IMR-90 (cell line): Measurements from ENCODE around the gene F3. TPM values are rescaled to one million over a fixed set of nuclear protein-coding genes. Genes with fewer than 3 reads are reported as not detected.

Experiments used
- ATAC-seq: fragments of 200-7000 bp; cut with Tn5 transposase; 2 replicates; pipeline ENCODE4 v1.9.1; 2020; ENCODE audit warnings: low read depth, mild to moderate bottlenecking, moderate library complexity
- BruUV-seq: library from RNA; stranded (reverse); fragments of 400-500 nt; replicated peaks from 2 replicates; lab custom pipeline; 2021; lab: Mats Ljungman, UMichigan
- CTCF ChIA-PET: fragments of 300-600 bp; formaldehyde crosslinking; extraction: SDS; loops from one replicate; lab custom pipeline; 2021; ENCODE audit warnings: antibody characterized with exemption; lab: Yijun Ruan, JAX
- POLR2A ChIA-PET: fragments of 300-600 bp; sonication (Branson Sonifier 250); formaldehyde crosslinking; loops from one replicate; lab custom pipeline; 2022; ENCODE audit warnings: antibody characterized with exemption; ENCODE audit not compliant: unreplicated experiment; lab: Charles Lee
- DNase-seq: peaks from one replicate; pipeline ENCODE4 v3.0.0; 2013
- H2AFZ ChIP-seq: replicated peaks from 2 replicates; pipeline ENCODE3; 2013; ENCODE audit warnings: low read length, mild to moderate bottlenecking; ENCODE audit not compliant: poor library complexity
- H2AK5ac ChIP-seq: 2 replicates; pipeline ENCODE4 v1.6.1; 2013; ENCODE audit warnings: low read depth, low read length, inconsistent platforms
- H2AK9ac ChIP-seq: replicated peaks from 2 replicates; pipeline ENCODE3; 2013; ENCODE audit warnings: mild to moderate bottlenecking, low read depth, low read length, moderate library complexity; ENCODE audit not compliant: poor library complexity
- H2BK120ac ChIP-seq: 2 replicates; pipeline ENCODE4 v1.6.1; 2013; ENCODE audit warnings: low read depth, low read length, inconsistent platforms
- H2BK15ac ChIP-seq: 3 replicates; pipeline ENCODE4 v1.6.1; 2013; ENCODE audit warnings: low read depth, low read length, inconsistent platforms
- H2BK20ac ChIP-seq: 2 replicates; pipeline ENCODE4 v1.6.1; 2013; ENCODE audit warnings: low read depth, mild to moderate bottlenecking, inconsistent platforms, low read length, moderate library complexity
- H2BK5ac ChIP-seq: 2 replicates; pipeline ENCODE4 v1.6.1; 2013; ENCODE audit warnings: mild to moderate bottlenecking, low read depth, low read length, inconsistent platforms; ENCODE audit not compliant: poor library complexity, severe bottlenecking
- H3K14ac ChIP-seq: replicated peaks from 2 replicates; pipeline ENCODE4 v1.6.1; 2013; ENCODE audit warnings: low read depth, low read length, inconsistent platforms
- H3K18ac ChIP-seq: 2 replicates; pipeline ENCODE4 v1.6.1; 2013; ENCODE audit warnings: low read depth, low read length, control low read depth
- H3K23ac ChIP-seq: 2 replicates; pipeline ENCODE4 v1.6.1; 2013; ENCODE audit warnings: low read depth, low read length, inconsistent platforms
- H3K27ac ChIP-seq: 2 replicates; pipeline ENCODE4 v1.5.1; 2013; ENCODE audit warnings: mild to moderate bottlenecking, control low read depth, low read length; ENCODE audit not compliant: insufficient read depth
- H3K27me3 ChIP-seq: 2 replicates; pipeline ENCODE4 v1.6.1; 2013; ENCODE audit warnings: low read length; ENCODE audit not compliant: control insufficient read depth, insufficient read depth
- H3K36me3 ChIP-seq: 2 replicates; pipeline ENCODE4 v1.6.1; 2013; ENCODE audit warnings: low read length, mixed read lengths; ENCODE audit not compliant: control insufficient read depth, insufficient read depth
- H3K4ac ChIP-seq: 2 replicates; pipeline ENCODE4 v1.6.1; 2013; ENCODE audit warnings: low read depth, low read length, inconsistent platforms
- H3K4me1 ChIP-seq: 2 replicates; pipeline ENCODE4 v1.6.1; 2013; ENCODE audit warnings: low read length, mixed read lengths; ENCODE audit not compliant: control insufficient read depth, insufficient read depth
- H3K4me2 ChIP-seq: 2 replicates; pipeline ENCODE4 v1.6.1; 2013; ENCODE audit warnings: low read depth, mild to moderate bottlenecking, control low read depth, low read length, moderate library complexity
- H3K4me3 ChIP-seq: 2 replicates; pipeline ENCODE4 v1.5.1; 2013; ENCODE audit warnings: low read depth, mild to moderate bottlenecking, control low read depth, low read length, moderate library complexity; ENCODE audit not compliant: insufficient read depth
- H3K56ac ChIP-seq: 2 replicates; pipeline ENCODE4 v1.6.1; 2013; ENCODE audit warnings: low read length, inconsistent platforms; ENCODE audit not compliant: insufficient read depth; ENCODE audit errors: extremely low read depth
- H3K79me1 ChIP-seq, 2 experiments: 2 replicates each; pipeline ENCODE4 v1.6.1; 2013; ENCODE audit warnings: low read length in 2 of 2, inconsistent platforms in 1 of 2, low read depth in 1 of 2
- H3K9ac ChIP-seq: 2 replicates; pipeline ENCODE4 v1.6.1; 2013; ENCODE audit warnings: low read depth, low read length, control low read depth
- H3K9me1 ChIP-seq: 2 replicates; pipeline ENCODE4 v1.6.1; 2013; ENCODE audit warnings: low read length, inconsistent platforms; ENCODE audit not compliant: insufficient read depth
- H3K9me3 ChIP-seq: 2 replicates; pipeline ENCODE4 v1.6.1; 2013; ENCODE audit warnings: low read length; ENCODE audit not compliant: control insufficient read depth, insufficient read depth
- H4K20me1 ChIP-seq: 2 replicates; pipeline ENCODE4 v1.6.1; 2013; ENCODE audit warnings: low read length, inconsistent platforms; ENCODE audit not compliant: insufficient read depth
- H4K5ac ChIP-seq: 2 replicates; pipeline ENCODE4 v1.6.1; 2013; ENCODE audit warnings: mild to moderate bottlenecking, low read depth, low read length, control low read depth
- H4K8ac ChIP-seq, 2 experiments: 2 replicates each; pipeline ENCODE4 v1.6.1; 2013; ENCODE audit warnings: low read depth in 2 of 2, low read length in 2 of 2, control low read depth in 1 of 2, inconsistent platforms in 1 of 2
- H4K91ac ChIP-seq: 2 replicates; pipeline ENCODE4 v1.6.1; 2013; ENCODE audit warnings: low read depth, low read length, inconsistent platforms; ENCODE audit not compliant: insufficient read depth
- RAD21 ChIP-seq: IDR thresholded peaks from 2 replicates; pipeline ENCODE4 v1.6.1; 2012; ENCODE audit warnings: low read length, improper control_type of control experiment
- SMC3 ChIP-seq: fragments of 150-350 bp; IDR thresholded peaks from 2 replicates; pipeline ENCODE4 v1.6.1; 2016; ENCODE audit warnings: low read depth, mild to moderate bottlenecking, antibody characterized with exemption, low read length, moderate library complexity
- WGBS, 2 experiments: methylation state at CpG; one replicate each; pipeline versions ENCODE4 v1.1.5 to v1.1.7; 2013; ENCODE audit warnings: missing lambda C conversion rate in 2 of 2; ENCODE audit not compliant: insufficient read length in 1 of 2; ENCODE audit errors: extremely low coverage in 2 of 2; 5-methylcytosine and 5-hydroxymethylcytosine counted together
- dilution Hi-C: fragments of 300-500 bp; cut with HindIII; formaldehyde crosslinking; loops from one replicate; pipeline ENCODE4 v1.14.3; 2018; ENCODE audit warnings: low sequenced_read_pairs; ENCODE audit not compliant: unreplicated experiment
- in situ Hi-C: fragments of 300-500 bp; cut with MboI; formaldehyde crosslinking; loops from 3 replicates; pipeline ENCODE4 v1.14.3; 2019; ENCODE audit warnings: low sequenced_read_pairs, inconsistent platforms, mixed read lengths
- intact Hi-C: fragments of 100-400 bp; cut with micrococcal nuclease; formaldehyde crosslinking; loops from 2 replicates; pipeline ENCODE4 v1.10.0; 2022
- polyA plus RNA-seq, 3 experiments: library from polyadenylated mRNA; depleted of rRNA; stranded (reverse); fragments of >200 nt; gene quantifications; 2 replicates each; pipeline ENCODE4 v1.2.3, GENCODE V29; 2012; ENCODE audit warnings: low replicate concordance in 1 of 3
- total RNA-seq: library from RNA; depleted of rRNA; stranded (reverse); fragments of >200 nt; gene quantifications from 2 replicates; pipeline ENCODE4 v1.2.3, GENCODE V29; 2012
- TF ChIP-seq, protein P1 (sequence below): conservative IDR thresholded peaks from 2 replicates; pipeline ENCODE4 v1.5.1; 2012; ENCODE audit warnings: mild to moderate bottlenecking, low read depth, low read length, improper control_type of control experiment

The F3 gene
- total and polyA plus RNA-seq, 2 of the 4 experiments (the other 2 are of a cell fraction), result 75.6 to 126 TPM

DNA sequence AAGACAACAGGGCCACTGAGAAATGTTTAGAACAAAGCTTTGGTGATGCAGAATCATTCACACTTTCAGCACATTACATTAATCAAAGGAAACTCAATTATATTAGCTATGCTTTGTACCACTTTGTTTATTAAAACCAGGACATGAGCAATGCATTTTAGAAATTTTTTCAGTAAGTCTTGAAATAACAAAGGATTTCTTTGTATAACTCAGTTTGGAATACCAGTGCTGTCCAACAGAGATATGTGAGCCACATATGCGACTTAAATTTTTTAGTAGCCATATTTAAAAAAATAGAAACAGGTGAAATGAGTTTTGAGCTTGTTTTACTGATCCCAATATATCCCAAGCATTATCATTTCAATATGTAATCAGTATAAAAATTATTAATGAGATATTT is 18.8 kb upstream of the F3 start:
- Histone ChIP-seq H3K4ac (peak overlapping the region; percentile 97), H2AK9ac (no peak overlapping the region), H4K91ac (peak overlapping the region; percentile 95), H3K79me1 (peaks cover 0 to 5% of the 10 kb centered on the region in 2 experiments; a peak in 2 of 4 replicates), H3K4me1 (peaks cover 29% of the 10 kb centered on the region), H4K5ac (peak overlapping the region; percentile 41), H4K20me1 (no peaks in the 10 kb centered on the region), H3K4me3 (no peak overlapping the region), H3K4me2 (peak overlapping the region; percentile 55; the same call in 1 of the 2 replicates), H3K18ac (peak overlapping the region; percentile 73), H3K27me3 (no peaks in the 10 kb centered on the region), H3K23ac (peak overlapping the region; percentile 76; the same call in 1 of the 2 replicates), H2BK5ac (peak overlapping the region; percentile 58), H2AK5ac (no peak overlapping the region; the same call in 1 of the 2 replicates), H3K9me3 (no peaks in the 10 kb centered on the region), H3K27ac (peak overlapping the region; percentile 52), H3K36me3 (no peaks in the 10 kb centered on the region), H2BK20ac (peak overlapping the region; percentile 99), H2AFZ (peak overlapping the region; percentile 16), H2BK120ac (peak overlapping the region; percentile 99), H3K9ac (no peak overlapping the region), H3K14ac (peak overlapping the region; percentile 92; the same call in 1 of the 2 replicates), H3K56ac (peak overlapping the region; percentile 48; the same call in 1 of the 2 replicates), H3K9me1 (peaks cover 22% of the 10 kb centered on the region), H2BK15ac (peak overlapping the region; percentile 81; the same call in 2 of the 3 replicates), H4K8ac (peak overlapping the region in 1 of 2 experiments; percentile 75; a peak in 3 of 4 replicates)
- BruUV-seq, result no TSS peak
- ATAC-seq (peak; percentile 80), DNase-seq (peak; percentile 70)
- intact Hi-C loops, result no loop called here
- ChIA-PET CTCF (interaction anchor here (0.6 kb wide), 1 partner anchor 17 kb away, joined by 4 read pairs; no protein-coding TSS in a partner anchor), POLR2A (interaction anchor here (0.6 to 3.2 kb wide), 5 partner anchors 16 to 70 kb away, joined by 3 to 15 read pairs (median 3); partner anchors contain the start of gene F3)
- in situ Hi-C loops, result no loop called here
- dilution Hi-C loops, result no loop called here
- no CpG with 5 or more reads among the region's 1 CpG for WGBS, 2 experiments
- peak; percentile 21; the same call in 1 of the 2 replicates for TF ChIP-seq RAD21
- TF ChIP-seq SMC3, result no peak
- TF ChIP-seq, protein P1, sequence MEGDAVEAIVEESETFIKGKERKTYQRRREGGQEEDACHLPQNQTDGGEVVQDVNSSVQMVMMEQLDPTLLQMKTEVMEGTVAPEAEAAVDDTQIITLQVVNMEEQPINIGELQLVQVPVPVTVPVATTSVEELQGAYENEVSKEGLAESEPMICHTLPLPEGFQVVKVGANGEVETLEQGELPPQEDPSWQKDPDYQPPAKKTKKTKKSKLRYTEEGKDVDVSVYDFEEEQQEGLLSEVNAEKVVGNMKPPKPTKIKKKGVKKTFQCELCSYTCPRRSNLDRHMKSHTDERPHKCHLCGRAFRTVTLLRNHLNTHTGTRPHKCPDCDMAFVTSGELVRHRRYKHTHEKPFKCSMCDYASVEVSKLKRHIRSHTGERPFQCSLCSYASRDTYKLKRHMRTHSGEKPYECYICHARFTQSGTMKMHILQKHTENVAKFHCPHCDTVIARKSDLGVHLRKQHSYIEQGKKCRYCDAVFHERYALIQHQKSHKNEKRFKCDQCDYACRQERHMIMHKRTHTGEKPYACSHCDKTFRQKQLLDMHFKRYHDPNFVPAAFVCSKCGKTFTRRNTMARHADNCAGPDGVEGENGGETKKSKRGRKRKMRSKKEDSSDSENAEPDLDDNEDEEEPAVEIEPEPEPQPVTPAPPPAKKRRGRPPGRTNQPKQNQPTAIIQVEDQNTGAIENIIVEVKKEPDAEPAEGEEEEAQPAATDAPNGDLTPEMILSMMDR, result peak; percentile 19; the same call in 1 of the 2 replicates
